Keratinocyte (primary cell): ENCODE data around the gene DUT. TPM values are rescaled to one million over a fixed set of nuclear protein-coding genes. Genes with fewer than 3 reads are reported as not detected.

Source experiments
- DNase-seq: peaks from one replicate; pipeline ENCODE4 v3.0.0-alpha.2; 2011; ENCODE audit warnings: low read depth, missing footprints, low spot score
- FAIRE-seq: peaks from 2 replicates; lab custom pipeline; 2011; peaks lifted over from hg19 to GRCh38; lab: Jason Lieb, UNC
- H2AFZ ChIP-seq: 2 replicates; pipeline ENCODE4 v1.6.0; 2012; ENCODE audit warnings: low read length, control low read depth, inconsistent platforms; ENCODE audit not compliant: control insufficient read depth
- H3K27ac ChIP-seq: 2 replicates; pipeline ENCODE4 v1.5.1; 2011; ENCODE audit warnings: low read length; ENCODE audit not compliant: control insufficient read depth, insufficient read depth
- H3K27me3 ChIP-seq: 3 replicates; pipeline ENCODE4 v1.6.0; 2011; ENCODE audit warnings: low read length; ENCODE audit not compliant: control insufficient read depth, insufficient read depth; ENCODE audit errors: extremely low read depth
- H3K36me3 ChIP-seq, 2 experiments: 2 replicates in 1 of 2; 3 replicates in 1 of 2; pipeline ENCODE4 v1.5.1; 2011; ENCODE audit warnings: low read length in 2 of 2, mild to moderate bottlenecking in 1 of 2; ENCODE audit not compliant: control insufficient read depth in 2 of 2, insufficient read depth in 2 of 2; ENCODE audit errors: extremely low read depth in 1 of 2
- H3K4me1 ChIP-seq: 3 replicates; pipeline ENCODE4 v1.5.1; 2011; ENCODE audit warnings: low read length; ENCODE audit not compliant: control insufficient read depth, insufficient read depth; ENCODE audit errors: extremely low read depth
- H3K4me2 ChIP-seq: 3 replicates; pipeline ENCODE4 v1.6.0; 2011; ENCODE audit warnings: low read depth, low read length; ENCODE audit not compliant: control insufficient read depth, insufficient read depth; ENCODE audit errors: extremely low read depth
- H3K4me3 ChIP-seq, 3 experiments: fragments of 200-600 bp in 1 of 3; sonication (generic) in 1 of 3; 2 replicates in 2 of 3; 3 replicates in 1 of 3; pipeline ENCODE4 v1.5.1; 2011 to 2016; ENCODE audit warnings: low read length in 3 of 3, mild to moderate bottlenecking in 3 of 3, control low read depth in 2 of 3, inconsistent platforms in 1 of 3, low read depth in 1 of 3, mixed read lengths in 1 of 3, mixed run types in 1 of 3, moderate library complexity in 1 of 3; ENCODE audit not compliant: control insufficient read depth in 2 of 3, insufficient read depth in 2 of 3; ENCODE audit errors: extremely low read depth in 1 of 3
- H3K79me2 ChIP-seq: 2 replicates; pipeline ENCODE4 v1.6.0; 2012; ENCODE audit warnings: low read length; ENCODE audit not compliant: control insufficient read depth, insufficient read depth
- H3K9ac ChIP-seq: 3 replicates; pipeline ENCODE4 v1.6.0; 2011; ENCODE audit warnings: low read length; ENCODE audit not compliant: control insufficient read depth, insufficient read depth; ENCODE audit errors: extremely low read depth
- H3K9me1 ChIP-seq: 3 replicates; pipeline ENCODE4 v1.6.0; 2011; ENCODE audit warnings: low read length; ENCODE audit not compliant: control insufficient read depth, insufficient read depth; ENCODE audit errors: extremely low read depth
- H3K9me3 ChIP-seq: 2 replicates; pipeline ENCODE4 v1.5.1; 2012; ENCODE audit warnings: low read depth, low read length; ENCODE audit not compliant: control insufficient read depth
- H4K20me1 ChIP-seq: 3 replicates; pipeline ENCODE4 v1.6.0; 2011; ENCODE audit warnings: low read length; ENCODE audit not compliant: control insufficient read depth, insufficient read depth; ENCODE audit errors: extremely low read depth
- EZH2 ChIP-seq: IDR thresholded peaks from one replicate; pipeline ENCODE4 v1.6.1; 2012; ENCODE audit warnings: inconsistent platforms, mild to moderate bottlenecking, low read length, moderate library complexity
- dilution Hi-C: fragments of 300-500 bp; cut with MboI; formaldehyde crosslinking; loops from one replicate; pipeline ENCODE4 v1.7.0; 2020; ENCODE audit warnings: low sequenced_read_pairs; ENCODE audit not compliant: extremely low pct_ligation_motif_present
- polyA plus RNA-seq, 5 experiments: library from polyadenylated mRNA; depleted of rRNA in 3 of 5; stranded (reverse) in 3 of 5; stranded (forward) in 1 of 5; unstranded in 1 of 5; fragments of >200 nt; gene quantifications; 1 replicate in 1 of 5; 2 replicates in 3 of 5; 3 replicates in 1 of 5; pipeline versions ENCODE4 v1.2.1 to v1.2.3, GENCODE V29; 2011 to 2012; ENCODE audit warnings: missing spikeins in 2 of 5, low read depth in 1 of 5, low replicate concordance in 1 of 5
- TF ChIP-seq, protein P1 (sequence below), 3 experiments: IDR thresholded peaks in 1 of 3; conservative IDR thresholded peaks in 1 of 3; optimal IDR thresholded peaks in 1 of 3; 2 replicates in 2 of 3; 3 replicates in 1 of 3; pipeline versions ENCODE3 to v1.5.1; 2011; ENCODE audit warnings: low read length in 3 of 3, mild to moderate bottlenecking in 3 of 3, moderate library complexity in 2 of 3, control low read depth in 1 of 3, inconsistent platforms in 1 of 3; ENCODE audit not compliant: insufficient read depth in 2 of 3; ENCODE audit errors: extremely low read depth in 1 of 3

DUT gene
- polyA plus RNA-seq, 1 donor (not counting 4 experiments of a cell fraction or from before 2014, with no cell fraction given), result 79.8 TPM

- no peak for FAIRE-seq
- Histone ChIP-seq H3K9me3 (no peaks in the 10 kb centered on the region), H3K27me3 (no peaks in the 10 kb centered on the region), H4K20me1 (no peaks in the 10 kb centered on the region), H3K27ac (no peak overlapping the region), H3K4me2 (no peak overlapping the region), H3K4me3 (no peak overlapping the region), H3K9ac (no peak overlapping the region), H2AFZ (no peak overlapping the region), H3K4me1 (no peaks in the 10 kb centered on the region), H3K9me1 (no peaks in the 10 kb centered on the region), H3K79me2 (no peaks in the 10 kb centered on the region), H3K36me3 (no peaks in the 10 kb centered on the region)
- DNase-seq, result no peak
- no peak for TF ChIP-seq EZH2
- TF ChIP-seq, protein P1, sequence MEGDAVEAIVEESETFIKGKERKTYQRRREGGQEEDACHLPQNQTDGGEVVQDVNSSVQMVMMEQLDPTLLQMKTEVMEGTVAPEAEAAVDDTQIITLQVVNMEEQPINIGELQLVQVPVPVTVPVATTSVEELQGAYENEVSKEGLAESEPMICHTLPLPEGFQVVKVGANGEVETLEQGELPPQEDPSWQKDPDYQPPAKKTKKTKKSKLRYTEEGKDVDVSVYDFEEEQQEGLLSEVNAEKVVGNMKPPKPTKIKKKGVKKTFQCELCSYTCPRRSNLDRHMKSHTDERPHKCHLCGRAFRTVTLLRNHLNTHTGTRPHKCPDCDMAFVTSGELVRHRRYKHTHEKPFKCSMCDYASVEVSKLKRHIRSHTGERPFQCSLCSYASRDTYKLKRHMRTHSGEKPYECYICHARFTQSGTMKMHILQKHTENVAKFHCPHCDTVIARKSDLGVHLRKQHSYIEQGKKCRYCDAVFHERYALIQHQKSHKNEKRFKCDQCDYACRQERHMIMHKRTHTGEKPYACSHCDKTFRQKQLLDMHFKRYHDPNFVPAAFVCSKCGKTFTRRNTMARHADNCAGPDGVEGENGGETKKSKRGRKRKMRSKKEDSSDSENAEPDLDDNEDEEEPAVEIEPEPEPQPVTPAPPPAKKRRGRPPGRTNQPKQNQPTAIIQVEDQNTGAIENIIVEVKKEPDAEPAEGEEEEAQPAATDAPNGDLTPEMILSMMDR (optimal IDR thresholded peaks at IDR 0.05 in 1 of 3, IDR thresholded peaks at IDR 0.05 in 1 of 3, conservative IDR thresholded peaks at IDR 0.05 in 1 of 3; ENCODE audit: extremely low read depth in 1 of 3, insufficient read depth in 2 of 3, low read length in 3 of 3), result no peak
- dilution Hi-C loops, result no loop called here
Observed at GRCh38 chr15:48365575-48365974, 34.3 kb downstream of the DUT start.

- Histone ChIP-seq H3K36me3 (no peaks in the 10 kb centered on the region), H3K9me3 (no peaks in the 10 kb centered on the region), H3K9me1 (no peaks in the 10 kb centered on the region), H2AFZ (no peak overlapping the region), H3K4me2 (no peak overlapping the region), H3K27me3 (no peaks in the 10 kb centered on the region), H3K4me1 (no peaks in the 10 kb centered on the region), H3K9ac (no peak overlapping the region), H3K4me3 (no peak overlapping the region), H4K20me1 (no peaks in the 10 kb centered on the region), H3K27ac (no peak overlapping the region), H3K79me2 (no peaks in the 10 kb centered on the region)
- DNase-seq (no peak), FAIRE-seq (peak; percentile 5)
- TF ChIP-seq, protein P1 (optimal IDR thresholded peaks at IDR 0.05 in 1 of 3, IDR thresholded peaks at IDR 0.05 in 1 of 3, conservative IDR thresholded peaks at IDR 0.05 in 1 of 3; ENCODE audit: extremely low read depth in 1 of 3, insufficient read depth in 2 of 3, low read length in 3 of 3), result no peak
- TF ChIP-seq EZH2, result no peak
- dilution Hi-C loops, result no loop called here
Observed at GRCh38 chr15:48366584-48367312, 35.5 kb downstream of the DUT start.
